ENCODE data around the gene TMEM126B. TPM values are rescaled to one million over a fixed set of nuclear protein-coding genes. Genes with fewer than 3 reads are reported as not detected.

Gene TMEM126B
- total RNA-seq, 1 donor from 2014 or later = 42.3 TPM

Other genes starting within 250 kb of the TMEM126B start
- gene DLG2, start 1.2 kb upstream of the TMEM126B start, total RNA-seq = 1.3 to 4.9 TPM (median 2.2 TPM) in 3 replicates
- gene TMEM126A, start 19.4 kb downstream of the TMEM126B start, total RNA-seq = 28.8 to 35.8 TPM (median 30.7 TPM) in 3 replicates
- 27.4 to 38.1 TPM (median 28.4 TPM) in 3 replicates for gene CREBZF, start 36.5 kb downstream of the TMEM126B start, total RNA-seq
- gene CCDC89, start 57.6 kb downstream of the TMEM126B start, total RNA-seq = 0.26 to 0.30 TPM (median 0.29 TPM) in 3 replicates
- gene SYTL2, start 182.5 kb downstream of the TMEM126B start, total RNA-seq = 9.3 to 25.1 TPM (median 23.8 TPM) in 3 replicates
- not detected in 3 replicates for gene CCDC83, start 226.8 kb downstream of the TMEM126B start, total RNA-seq